ENCODE data around the gene ADGB.
"Not testable (repeated sequence)": the region's sequence is repeated elsewhere in the genome, so short reads cannot be mapped to it uniquely, and the experiment has no call there.

The ADGB gene

DNA sequence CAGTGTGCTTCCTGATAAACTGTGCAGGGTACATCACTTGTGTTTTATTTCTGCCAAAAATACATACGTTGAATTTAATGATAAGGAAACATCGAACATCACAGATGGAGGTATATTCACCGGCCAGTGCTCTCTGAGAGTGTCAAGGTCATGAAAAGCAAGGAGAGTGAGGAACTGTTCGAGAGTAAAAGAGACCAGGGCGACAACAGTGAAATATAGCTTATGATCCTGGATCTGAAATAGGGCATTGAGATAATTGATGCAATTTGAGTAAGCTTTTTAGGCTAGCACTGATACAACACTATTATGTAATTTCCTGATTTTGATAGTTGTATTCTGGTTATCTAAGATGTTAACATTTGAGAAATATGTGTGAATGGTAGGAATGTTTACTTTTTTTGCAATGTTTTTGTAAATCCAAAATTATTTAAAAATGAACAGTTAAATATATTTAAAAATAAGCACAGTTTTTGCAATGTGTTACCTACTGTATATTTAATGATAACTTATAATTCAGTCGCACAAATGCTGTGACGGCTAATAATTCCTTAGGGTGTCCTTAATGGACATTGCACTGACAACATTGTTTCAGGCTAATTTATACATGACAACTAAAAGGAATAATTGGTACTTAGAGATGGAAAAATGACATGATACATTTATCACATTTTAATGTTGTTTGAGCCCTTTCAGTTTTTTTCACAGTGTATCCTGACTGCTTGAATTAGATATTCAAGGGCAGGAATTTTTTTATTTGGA lies 45.2 kb upstream of the ADGB start:
- no peaks in the 10 kb centered on the region for H3F3A ChIP-seq (ENCODE audit: insufficient read depth, low read length)
- H2AFZ ChIP-seq (ENCODE audit: low read length), result no peak overlapping the region
- H3K36me3 ChIP-seq (replicated peaks; ENCODE audit: insufficient read depth, low read length), result no peaks in the 10 kb centered on the region
- no peaks in the 10 kb centered on the region for H3K79me2 ChIP-seq (ENCODE audit: low read length)
- H3K9me2 ChIP-seq (replicated peaks; ENCODE audit: insufficient read depth, low read length), result no peaks in the 10 kb centered on the region
- no peak overlapping the region for H3K27ac ChIP-seq (ENCODE audit: low read length)
- TF ChIP-seq EZH2phosphoT487 (IDR thresholded peaks at IDR 0.05; ENCODE audit: low read length) (no peak), EZH2 (optimal IDR thresholded peaks at IDR 0.05; ENCODE audit: low read depth, low read length) (no peak)
- TF ChIP-seq, protein P1, sequence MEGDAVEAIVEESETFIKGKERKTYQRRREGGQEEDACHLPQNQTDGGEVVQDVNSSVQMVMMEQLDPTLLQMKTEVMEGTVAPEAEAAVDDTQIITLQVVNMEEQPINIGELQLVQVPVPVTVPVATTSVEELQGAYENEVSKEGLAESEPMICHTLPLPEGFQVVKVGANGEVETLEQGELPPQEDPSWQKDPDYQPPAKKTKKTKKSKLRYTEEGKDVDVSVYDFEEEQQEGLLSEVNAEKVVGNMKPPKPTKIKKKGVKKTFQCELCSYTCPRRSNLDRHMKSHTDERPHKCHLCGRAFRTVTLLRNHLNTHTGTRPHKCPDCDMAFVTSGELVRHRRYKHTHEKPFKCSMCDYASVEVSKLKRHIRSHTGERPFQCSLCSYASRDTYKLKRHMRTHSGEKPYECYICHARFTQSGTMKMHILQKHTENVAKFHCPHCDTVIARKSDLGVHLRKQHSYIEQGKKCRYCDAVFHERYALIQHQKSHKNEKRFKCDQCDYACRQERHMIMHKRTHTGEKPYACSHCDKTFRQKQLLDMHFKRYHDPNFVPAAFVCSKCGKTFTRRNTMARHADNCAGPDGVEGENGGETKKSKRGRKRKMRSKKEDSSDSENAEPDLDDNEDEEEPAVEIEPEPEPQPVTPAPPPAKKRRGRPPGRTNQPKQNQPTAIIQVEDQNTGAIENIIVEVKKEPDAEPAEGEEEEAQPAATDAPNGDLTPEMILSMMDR (IDR thresholded peaks at IDR 0.05; ENCODE audit: low read length), result no peak
- no peak overlapping the region for H3K4me3 ChIP-seq (ENCODE audit: low read length)
- H3K4me2 ChIP-seq (ENCODE audit: low read depth, low read length), result no peak overlapping the region
- DNase-seq, result no peak
- no peaks in the 10 kb centered on the region for H3K9me3 ChIP-seq (replicated peaks; ENCODE audit: insufficient read depth, low read length)
- no peaks in the 10 kb centered on the region for H4K20me1 ChIP-seq (ENCODE audit: insufficient read depth, low read length)
- no peaks in the 10 kb centered on the region for H3K27me3 ChIP-seq (replicated peaks; ENCODE audit: insufficient read depth, low read length)
- H3K4me1 ChIP-seq (ENCODE audit: low read length), result no peaks in the 10 kb centered on the region
- H3K9ac ChIP-seq (ENCODE audit: low read length), result no peak overlapping the region

DNA sequence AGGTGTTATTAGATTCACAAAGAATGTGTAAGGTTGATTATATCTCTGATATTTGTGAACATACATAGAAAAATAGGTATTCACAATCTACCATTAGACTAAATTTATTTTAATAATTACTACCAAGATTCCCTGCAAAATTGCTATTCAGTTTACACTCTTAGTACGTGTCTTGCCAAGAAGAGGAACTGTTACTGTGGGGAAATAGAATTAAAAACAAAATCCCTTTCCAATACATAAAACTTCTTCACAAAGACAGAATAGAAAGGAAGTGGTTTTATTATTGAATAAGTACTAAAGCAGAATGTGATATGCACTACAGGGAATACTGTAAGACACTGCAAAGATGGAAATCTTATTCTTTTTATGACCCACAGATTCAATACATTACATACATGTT lies 38.2 kb upstream of the ADGB start:
- Histone ChIP-seq H3K4me2 (ENCODE audit: low read depth, low read length) (no peak overlapping the region), H4K20me1 (ENCODE audit: insufficient read depth, low read length) (no peaks in the 10 kb centered on the region), H2AFZ (ENCODE audit: low read length) (no peak overlapping the region), H3K4me1 (ENCODE audit: low read length) (no peaks in the 10 kb centered on the region), H3K79me2 (ENCODE audit: low read length) (no peaks in the 10 kb centered on the region), H3F3A (ENCODE audit: insufficient read depth, low read length) (no peaks in the 10 kb centered on the region), H3K27me3 (replicated peaks; ENCODE audit: insufficient read depth, low read length) (no peaks in the 10 kb centered on the region), H3K9me3 (replicated peaks; ENCODE audit: insufficient read depth, low read length) (no peaks in the 10 kb centered on the region), H3K36me3 (replicated peaks; ENCODE audit: insufficient read depth, low read length) (no peaks in the 10 kb centered on the region), H3K27ac (ENCODE audit: low read length) (no peak overlapping the region), H3K9ac (ENCODE audit: low read length) (no peak overlapping the region), H3K9me2 (replicated peaks; ENCODE audit: insufficient read depth, low read length) (no peaks in the 10 kb centered on the region), H3K4me3 (ENCODE audit: low read length) (no peak overlapping the region)
- DNase-seq, result no peak
- no peak for TF ChIP-seq EZH2phosphoT487 (IDR thresholded peaks at IDR 0.05; ENCODE audit: low read length)
- TF ChIP-seq, protein P1 (IDR thresholded peaks at IDR 0.05; ENCODE audit: low read length), result no peak
- no peak for TF ChIP-seq EZH2 (optimal IDR thresholded peaks at IDR 0.05; ENCODE audit: low read depth, low read length)

DNA sequence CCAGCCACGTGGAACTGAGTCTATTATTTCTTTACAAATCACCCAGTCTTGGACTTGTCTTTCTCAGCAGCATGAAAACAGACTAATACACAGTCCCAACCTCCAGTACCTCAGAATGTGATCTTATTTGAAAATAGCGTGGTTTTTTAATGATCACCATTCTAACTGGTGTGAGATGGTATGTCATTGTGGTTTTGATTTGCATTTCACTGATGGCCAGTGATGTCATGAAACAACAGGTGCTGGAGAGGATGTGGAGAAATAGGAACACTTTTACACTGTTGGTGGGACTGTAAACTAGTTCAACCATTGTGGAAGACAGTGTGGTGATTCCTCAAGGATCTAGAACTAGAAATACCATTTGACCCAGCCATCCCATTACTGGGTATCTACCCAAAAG lies 32.1 kb upstream of the ADGB start:
- not testable (repeated sequence) for H3K4me3 ChIP-seq (ENCODE audit: low read length); H3K27ac ChIP-seq (ENCODE audit: low read length); H3K9me3 ChIP-seq (replicated peaks; ENCODE audit: insufficient read depth, low read length); H3K27me3 ChIP-seq (replicated peaks; ENCODE audit: insufficient read depth, low read length); H3K9me2 ChIP-seq (replicated peaks; ENCODE audit: insufficient read depth, low read length); H3K9ac ChIP-seq (ENCODE audit: low read length); H3K4me2 ChIP-seq (ENCODE audit: low read depth, low read length); H3K79me2 ChIP-seq (ENCODE audit: low read length); H2AFZ ChIP-seq (ENCODE audit: low read length); H4K20me1 ChIP-seq (ENCODE audit: insufficient read depth, low read length); H3K4me1 ChIP-seq (ENCODE audit: low read length); H3F3A ChIP-seq (ENCODE audit: insufficient read depth, low read length); H3K36me3 ChIP-seq (replicated peaks; ENCODE audit: insufficient read depth, low read length); DNase-seq

DNA sequence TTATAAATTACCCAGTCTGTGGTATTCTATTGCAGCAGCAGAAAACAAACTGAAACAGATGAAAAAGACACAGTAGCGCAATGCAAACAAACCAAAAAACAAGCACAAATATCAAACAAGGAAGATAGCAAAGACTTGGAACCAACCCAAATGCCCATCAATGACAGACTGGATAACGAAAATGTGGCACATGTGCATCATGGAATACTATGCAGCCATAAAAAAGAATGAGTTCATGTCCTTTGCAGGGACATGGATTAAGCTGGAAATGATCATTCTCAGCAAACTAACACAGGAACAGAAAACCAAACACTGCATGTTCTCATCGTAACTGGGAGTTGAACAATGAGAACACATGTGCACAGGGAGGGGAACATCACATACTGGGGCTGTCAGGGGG lies 30.2 kb upstream of the ADGB start:
- not testable (repeated sequence) for H3K9me3 ChIP-seq (replicated peaks; ENCODE audit: insufficient read depth, low read length); H3K4me3 ChIP-seq (ENCODE audit: low read length); H3K9me2 ChIP-seq (replicated peaks; ENCODE audit: insufficient read depth, low read length); DNase-seq; H3K9ac ChIP-seq (ENCODE audit: low read length); H4K20me1 ChIP-seq (ENCODE audit: insufficient read depth, low read length); H3K79me2 ChIP-seq (ENCODE audit: low read length); H3K27ac ChIP-seq (ENCODE audit: low read length); H3F3A ChIP-seq (ENCODE audit: insufficient read depth, low read length); H3K27me3 ChIP-seq (replicated peaks; ENCODE audit: insufficient read depth, low read length); H2AFZ ChIP-seq (ENCODE audit: low read length); H3K4me1 ChIP-seq (ENCODE audit: low read length); H3K4me2 ChIP-seq (ENCODE audit: low read depth, low read length); H3K36me3 ChIP-seq (replicated peaks; ENCODE audit: insufficient read depth, low read length)

Measured in MM.1S (cell line).